ENCODE data around the gene LTV1.
"Not testable (repeated sequence)": the region's sequence is repeated elsewhere in the genome, so short reads cannot be mapped to it uniquely, and the experiment has no call there.

LTV1 gene, protein sequence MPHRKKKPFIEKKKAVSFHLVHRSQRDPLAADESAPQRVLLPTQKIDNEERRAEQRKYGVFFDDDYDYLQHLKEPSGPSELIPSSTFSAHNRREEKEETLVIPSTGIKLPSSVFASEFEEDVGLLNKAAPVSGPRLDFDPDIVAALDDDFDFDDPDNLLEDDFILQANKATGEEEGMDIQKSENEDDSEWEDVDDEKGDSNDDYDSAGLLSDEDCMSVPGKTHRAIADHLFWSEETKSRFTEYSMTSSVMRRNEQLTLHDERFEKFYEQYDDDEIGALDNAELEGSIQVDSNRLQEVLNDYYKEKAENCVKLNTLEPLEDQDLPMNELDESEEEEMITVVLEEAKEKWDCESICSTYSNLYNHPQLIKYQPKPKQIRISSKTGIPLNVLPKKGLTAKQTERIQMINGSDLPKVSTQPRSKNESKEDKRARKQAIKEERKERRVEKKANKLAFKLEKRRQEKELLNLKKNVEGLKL

DNA sequence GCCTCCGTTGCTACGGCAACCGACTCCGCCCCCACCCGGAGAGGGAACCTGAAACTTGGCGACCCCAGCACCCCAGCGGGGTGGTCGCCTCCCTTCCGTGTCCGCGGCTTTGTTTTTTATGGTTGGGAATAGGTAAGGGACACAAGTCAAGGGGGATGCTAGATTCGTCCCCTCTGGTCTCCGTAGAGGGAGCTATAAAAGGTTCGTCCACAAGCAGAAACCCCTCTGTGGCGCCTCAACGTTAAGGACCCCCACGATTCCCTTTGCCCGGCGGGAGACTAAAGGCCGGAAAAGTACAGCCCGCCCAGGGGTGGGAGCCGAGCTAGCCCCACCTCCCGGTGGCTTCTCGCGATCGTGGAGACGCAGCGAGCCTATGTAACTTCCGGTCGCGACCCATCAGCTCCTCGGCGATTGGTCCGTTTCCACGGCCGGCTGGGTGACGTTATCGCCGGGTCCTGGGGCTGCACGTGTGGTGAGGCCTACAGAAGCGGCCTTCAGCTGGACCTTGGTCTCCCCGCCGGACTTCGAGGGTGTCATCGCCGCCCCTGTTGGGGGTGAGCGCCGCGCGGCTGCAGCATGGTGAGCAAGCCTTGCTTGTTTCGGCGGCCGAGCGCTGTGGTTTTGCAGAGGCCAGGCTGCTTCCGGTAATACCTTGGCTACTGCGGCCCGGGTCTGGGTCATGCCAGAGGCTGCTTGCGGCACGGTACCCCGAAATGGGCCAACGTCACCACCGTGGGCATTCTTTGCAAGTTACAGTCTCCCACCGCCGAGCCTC, at the start of gene LTV1:
Gene LTV1, plus strand, starts transcription at position 437 of the 775 bp plus-strand sequence. Its CDS starts 140 bp downstream, at position 577.
- in situ Hi-C loops (cut with MboI; ENCODE audit: low sequenced_read_pairs): no loop called here

DNA sequence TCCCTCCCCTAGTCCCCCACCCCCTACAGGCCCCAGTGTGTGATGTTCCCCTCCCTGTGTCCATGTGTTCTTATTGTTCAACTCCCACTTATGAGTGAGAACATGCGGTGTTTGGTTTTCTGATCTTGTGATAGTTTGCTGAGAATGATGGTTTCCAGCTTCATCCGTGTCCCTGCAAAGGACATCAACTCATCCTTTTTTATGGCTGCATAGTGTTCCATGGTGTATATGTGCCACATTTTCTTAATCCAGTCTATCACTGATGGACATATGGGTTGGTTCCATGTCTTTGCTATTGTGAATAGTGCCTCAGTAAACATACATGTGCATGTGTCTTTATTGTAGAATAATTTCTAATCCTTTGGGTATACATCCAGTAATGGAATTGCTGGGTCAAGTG, 46.6 kb upstream of the LTV1 start:
- in situ Hi-C loops (cut with MboI; ENCODE audit: low sequenced_read_pairs): not testable (repeated sequence)

DNA sequence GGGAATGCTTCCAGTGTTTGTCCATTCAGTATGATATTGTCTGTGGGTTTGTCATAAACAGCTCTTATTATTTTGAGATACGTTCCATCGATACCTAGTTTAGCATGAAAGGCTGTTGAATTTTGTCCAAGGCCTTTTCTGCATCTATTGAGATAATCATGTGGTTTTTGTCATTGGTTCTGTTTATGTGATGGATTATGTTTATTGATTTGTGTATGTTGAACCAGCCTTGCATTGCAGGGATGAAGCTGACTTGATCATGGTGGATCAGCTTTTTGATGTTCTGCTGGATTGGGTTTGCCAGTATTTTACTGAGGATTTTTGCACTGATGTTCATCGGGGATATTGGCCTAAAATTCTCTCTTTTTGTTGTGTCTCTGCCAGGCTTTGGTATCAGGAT, 44.7 kb upstream of the LTV1 start:
- in situ Hi-C loops (cut with MboI; ENCODE audit: low sequenced_read_pairs): not testable (repeated sequence)

DNA sequence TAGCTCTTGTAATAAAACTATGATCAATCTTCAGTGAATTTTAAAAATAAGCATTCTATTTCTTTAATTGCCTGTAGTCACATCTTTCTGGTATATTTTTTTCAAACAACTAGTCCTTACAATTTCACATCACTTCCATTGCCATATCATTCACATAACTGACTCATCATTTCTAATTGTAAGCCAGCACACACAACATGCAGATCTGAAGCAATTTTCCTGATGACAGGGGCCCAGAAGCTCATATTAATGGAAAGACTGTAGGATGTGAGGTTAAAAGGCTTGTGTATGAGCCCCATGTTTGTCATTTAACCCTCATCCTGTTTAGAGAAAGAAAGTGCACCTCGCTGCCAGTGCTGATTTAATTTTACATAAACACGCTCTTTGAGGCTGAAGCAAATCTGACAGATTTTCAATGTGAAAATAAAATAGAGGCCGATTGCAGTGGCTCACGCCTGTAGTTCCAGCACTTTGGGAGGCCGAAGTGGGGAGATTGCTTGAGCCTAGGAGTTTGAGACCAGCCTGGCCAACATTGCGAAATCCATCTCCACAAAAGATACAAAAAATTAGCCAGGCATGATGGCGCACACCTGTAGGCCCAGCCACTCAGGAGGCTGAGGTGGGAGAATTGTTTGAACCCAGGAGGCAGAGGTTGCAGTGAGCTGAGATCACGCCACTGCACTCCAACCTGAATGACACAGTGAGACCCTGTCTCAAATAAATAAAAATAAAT, 40.1 kb upstream of the LTV1 start:
- in situ Hi-C loops (cut with MboI; ENCODE audit: low sequenced_read_pairs): no loop called here

DNA sequence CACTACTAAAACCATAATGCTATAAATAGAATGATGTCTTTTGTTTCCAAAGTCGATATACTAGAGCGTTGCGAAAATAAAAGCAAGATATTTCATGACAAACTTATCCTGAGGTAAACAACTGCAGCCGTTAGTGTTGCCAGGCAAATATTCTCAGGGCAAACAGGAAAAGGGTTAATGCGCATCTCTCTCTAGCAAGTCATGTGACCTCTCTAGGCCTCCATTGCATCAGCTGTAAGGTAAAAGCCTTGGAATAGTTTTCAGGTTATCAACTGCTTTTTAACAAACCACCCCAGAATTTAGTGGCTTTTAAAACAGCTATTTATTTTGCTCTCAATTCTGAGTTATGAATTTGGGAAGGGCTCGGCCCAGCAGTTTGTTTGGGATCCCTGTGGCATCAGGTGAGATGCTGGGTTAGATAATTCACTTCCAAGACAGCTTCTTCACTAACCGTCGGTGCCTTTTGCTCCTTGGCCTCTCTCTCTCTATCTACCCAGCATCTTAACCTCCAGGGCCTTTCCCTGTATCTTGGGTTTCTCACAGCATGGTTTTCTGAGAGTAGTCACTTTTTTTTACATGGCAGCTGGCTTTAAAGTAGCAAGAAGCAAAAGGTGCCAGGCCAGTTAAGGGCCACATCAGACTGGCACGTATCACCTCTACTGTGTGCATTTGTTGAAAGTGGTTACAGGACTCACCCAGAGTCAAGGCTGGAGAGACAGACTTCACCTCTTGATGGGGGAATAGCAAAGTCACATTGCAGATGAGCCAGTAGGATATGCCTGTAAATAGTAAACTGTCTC, 39.2 kb upstream of the LTV1 start:
- in situ Hi-C loops (cut with MboI; ENCODE audit: low sequenced_read_pairs): no loop called here

DNA sequence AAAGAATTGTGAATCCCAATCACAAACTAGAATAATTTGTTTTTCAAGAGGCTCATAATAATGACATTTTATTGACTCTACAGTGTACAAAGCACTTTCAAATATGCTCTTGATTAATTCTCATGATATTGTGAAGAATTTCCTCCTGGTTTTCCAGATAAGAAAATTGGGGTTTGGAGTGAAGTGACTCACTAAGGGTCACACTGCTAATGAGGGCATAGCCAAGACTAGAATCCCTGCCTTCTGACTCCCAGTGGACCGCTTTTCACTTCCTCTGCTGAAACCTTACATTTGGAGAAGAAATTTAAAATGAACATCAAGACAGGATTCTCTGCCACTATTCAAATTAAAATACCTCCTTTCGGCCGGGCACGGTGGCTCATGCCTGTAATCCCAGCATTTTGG, 38.3 kb upstream of the LTV1 start:
- in situ Hi-C loops (cut with MboI; ENCODE audit: low sequenced_read_pairs): no loop called here

DNA sequence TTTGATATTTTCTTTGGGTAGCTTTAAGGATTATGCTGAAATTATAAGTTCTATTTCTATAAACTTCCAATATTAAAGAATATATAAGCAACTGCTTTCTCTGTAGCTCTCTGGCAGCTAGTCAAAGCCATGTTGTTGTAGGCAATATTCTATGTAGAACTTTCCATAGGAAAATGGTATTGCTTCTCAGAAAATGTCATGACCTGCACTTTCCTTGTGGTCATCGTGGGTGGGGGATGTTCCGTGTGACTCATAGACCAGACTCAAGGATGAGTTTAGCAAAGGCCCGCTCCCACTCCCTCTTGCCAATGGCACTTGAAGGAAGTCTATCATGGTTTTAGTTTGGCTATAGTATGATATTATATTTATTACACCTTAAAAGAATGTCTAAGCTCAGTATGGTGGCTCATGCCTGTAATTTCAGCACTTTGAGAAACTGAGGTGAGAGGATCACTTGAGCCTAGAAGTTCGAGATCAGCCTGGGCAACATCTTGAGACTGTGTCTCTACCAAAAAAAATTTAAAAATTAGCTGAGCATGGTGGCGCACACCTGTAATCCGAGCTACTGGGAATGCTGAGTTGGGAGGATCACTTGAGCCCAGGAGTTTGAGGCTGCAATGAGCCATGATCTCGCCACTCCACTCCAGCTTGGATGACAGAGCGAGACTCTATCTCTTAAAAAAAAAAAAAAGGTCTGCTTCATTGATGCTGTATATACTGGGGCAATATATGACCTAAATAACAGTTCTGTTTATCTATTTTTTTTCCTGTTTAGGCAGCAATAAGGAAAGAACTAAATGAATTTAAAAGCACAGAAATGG, 36.6 kb upstream of the LTV1 start:
- in situ Hi-C loops (cut with MboI; ENCODE audit: low sequenced_read_pairs): no loop called here

DNA sequence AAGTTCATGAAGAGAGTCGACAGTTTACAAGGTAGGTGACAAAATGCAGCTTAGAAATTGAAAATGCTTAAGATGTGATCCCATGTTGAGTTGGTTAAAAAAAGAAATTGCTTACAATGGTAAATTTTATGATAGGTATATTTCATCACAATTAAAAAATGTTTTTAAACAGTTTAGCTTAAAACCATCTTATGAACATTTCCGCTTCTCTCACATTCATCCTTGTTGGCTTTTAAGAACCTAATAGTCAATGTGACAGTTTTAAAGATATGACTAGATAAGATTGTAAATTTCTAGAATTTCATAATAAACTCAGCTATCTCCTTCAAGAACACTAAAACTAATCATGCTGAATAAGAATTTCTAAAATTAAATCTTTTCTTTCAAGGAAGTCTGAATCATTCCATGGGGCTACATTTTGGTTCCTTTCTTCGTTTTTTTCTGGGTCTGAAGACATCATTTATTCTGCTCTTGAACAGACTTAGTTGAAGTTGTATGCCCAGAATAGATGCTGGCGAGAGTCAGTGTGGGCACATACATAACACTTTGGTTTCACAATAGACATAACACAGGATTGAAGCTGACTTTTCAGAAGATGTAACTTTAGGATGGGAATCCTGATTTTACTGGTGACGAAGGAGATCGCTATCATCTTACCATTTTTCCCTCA, 35.9 kb upstream of the LTV1 start:
- in situ Hi-C loops (cut with MboI; ENCODE audit: low sequenced_read_pairs): no loop called here

DNA sequence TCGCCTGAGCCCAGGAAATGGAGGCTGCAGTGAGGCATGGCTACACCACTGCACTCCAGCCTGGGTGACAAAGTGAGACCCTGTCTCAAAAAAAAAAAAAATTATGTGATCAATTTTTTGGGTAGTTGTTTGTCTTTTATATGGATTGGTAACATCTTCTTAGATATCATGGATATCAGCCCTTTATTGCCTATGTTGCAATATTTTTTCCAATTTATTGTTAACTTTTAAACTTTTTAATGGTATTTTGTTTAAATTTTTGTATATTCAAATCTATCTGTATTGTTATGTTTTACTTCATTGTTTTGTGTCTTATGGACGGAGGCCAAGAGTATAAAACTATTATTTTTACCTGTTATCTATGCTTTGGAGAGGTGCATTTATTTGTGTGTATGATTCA, 32.4 kb upstream of the LTV1 start:
- in situ Hi-C loops (cut with MboI; ENCODE audit: low sequenced_read_pairs): no loop called here

DNA sequence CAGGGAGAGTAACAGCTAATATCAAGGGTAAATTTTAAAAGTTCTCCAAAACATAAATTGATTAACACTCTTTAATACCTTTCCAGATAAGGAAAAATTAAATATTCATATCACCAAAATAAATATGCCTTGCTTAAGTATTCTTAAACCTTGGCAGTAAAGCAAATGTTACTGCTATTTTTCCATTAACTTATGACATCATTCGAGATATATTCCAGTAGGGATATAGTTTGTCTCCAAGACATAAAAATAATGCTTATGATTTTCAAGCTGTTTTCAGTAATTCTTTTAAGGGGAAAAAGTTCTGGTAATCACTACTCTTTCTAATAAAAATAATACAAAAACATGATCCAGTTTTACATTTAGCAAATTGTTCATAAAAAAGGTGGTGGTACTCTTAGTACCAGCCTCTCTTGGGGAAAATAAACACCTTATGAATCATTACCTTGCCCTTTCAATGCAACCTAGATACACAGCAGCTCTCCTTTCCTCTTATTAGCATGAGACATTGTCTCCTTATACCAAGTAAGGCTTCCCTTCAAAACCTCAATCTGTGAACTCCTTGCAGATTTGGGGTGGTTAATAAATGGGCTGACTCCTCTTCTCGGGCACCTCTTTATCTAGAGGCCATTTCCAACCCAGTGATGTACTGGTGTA, 31.5 kb upstream of the LTV1 start:
- in situ Hi-C loops (cut with MboI; ENCODE audit: low sequenced_read_pairs): no loop called here

DNA sequence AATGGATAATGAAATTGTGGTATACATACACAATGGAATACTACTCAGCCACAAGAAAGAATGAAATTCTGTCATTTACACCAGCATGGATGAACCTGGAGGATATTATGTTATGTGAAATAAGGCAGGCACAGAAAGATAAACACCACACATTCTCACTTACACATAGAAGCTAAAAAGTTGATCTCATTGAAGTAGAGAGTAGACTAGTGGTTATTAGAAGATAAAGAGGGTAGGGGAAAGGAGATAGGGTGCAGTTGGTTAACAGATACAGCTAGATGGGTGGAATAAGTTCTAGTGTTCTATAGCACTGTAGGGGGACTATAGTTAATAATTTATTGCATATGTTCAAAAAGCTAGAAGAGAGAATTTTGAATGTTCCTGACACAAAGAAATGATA, 25.5 kb upstream of the LTV1 start:
- in situ Hi-C loops (cut with MboI; ENCODE audit: low sequenced_read_pairs): no loop called here

DNA sequence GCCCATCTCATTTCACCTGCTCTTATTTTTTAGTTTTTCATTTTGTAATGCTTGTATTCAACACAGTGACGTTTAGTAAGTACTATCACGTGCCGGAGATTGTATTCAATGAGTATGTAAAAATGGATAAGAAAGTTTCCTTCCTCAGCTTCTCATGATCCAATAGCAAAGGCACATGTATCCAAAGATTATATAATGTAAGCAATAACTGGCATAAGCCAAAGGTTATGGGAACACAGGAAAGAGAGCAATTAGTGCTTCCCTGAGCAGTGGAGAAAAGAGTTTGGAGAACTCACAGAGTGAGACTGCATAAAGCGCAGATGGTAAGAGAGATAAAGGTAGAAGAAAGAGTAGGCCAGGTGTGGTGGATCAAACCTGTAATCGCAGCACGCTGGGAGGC, 21.8 kb upstream of the LTV1 start:
- in situ Hi-C loops (cut with MboI; ENCODE audit: low sequenced_read_pairs): no loop called here

DNA sequence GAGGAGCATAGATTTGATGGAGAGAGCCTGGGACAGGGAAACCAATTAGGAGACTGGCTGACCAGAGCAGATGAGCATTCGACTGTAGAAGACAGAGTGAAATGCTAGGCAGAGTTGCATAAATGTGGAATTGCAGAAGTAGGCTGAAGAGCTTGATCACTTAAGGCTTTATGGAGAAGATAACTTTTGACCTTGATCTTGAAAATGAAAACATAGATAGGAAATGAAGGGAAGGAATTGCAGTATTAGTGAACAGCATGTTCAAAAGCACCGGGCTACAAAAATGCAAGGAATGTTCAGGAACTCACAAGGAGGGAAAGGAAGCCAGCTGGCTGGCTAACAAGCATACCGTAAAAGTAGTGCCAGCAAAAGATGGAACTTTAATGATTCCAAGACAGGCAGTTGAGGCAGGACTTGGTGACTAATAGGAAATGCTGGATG, 20.5 kb upstream of the LTV1 start:
- in situ Hi-C loops (cut with MboI; ENCODE audit: low sequenced_read_pairs): no loop called here

DNA sequence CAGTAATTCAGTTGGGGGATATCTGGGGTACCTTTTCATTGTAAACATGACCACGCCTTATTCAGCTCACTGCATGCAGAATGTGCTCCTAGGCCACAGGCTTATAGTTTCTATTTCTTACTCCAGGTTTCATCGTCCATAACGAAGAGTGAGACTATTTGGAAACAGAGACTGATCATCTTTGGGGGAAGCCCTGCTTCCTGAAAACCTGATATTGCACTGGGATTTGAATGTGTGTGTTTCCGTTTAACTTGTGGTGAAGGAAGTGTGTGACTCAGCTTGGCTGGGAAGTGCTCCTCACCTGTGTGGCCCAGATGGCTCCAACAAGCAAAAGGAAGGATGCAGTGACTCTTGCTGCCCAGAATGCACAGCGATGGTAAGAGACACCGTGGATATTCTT, 19.6 kb upstream of the LTV1 start:
- in situ Hi-C loops (cut with MboI; ENCODE audit: low sequenced_read_pairs): no loop called here

DNA sequence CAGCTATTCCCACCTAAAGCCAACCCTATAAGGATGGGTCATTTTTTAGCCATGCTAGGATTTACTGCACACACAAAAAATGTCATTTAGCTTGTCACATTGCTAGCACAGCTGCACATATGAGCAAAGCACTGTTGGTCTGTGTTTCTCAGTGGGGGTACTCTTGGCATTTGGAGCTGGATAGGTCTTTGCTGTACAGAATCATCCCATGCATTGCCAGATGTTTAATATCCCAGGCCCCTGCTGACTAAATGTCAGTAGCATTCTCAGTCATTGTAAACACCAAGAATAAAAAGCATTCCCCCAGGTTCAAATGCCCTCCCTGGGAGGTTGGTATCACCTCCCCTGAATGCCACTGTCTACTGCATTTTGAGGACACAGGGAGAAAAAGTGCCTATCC, 14.6 kb upstream of the LTV1 start:
- in situ Hi-C loops (cut with MboI; ENCODE audit: low sequenced_read_pairs): no loop called here

DNA sequence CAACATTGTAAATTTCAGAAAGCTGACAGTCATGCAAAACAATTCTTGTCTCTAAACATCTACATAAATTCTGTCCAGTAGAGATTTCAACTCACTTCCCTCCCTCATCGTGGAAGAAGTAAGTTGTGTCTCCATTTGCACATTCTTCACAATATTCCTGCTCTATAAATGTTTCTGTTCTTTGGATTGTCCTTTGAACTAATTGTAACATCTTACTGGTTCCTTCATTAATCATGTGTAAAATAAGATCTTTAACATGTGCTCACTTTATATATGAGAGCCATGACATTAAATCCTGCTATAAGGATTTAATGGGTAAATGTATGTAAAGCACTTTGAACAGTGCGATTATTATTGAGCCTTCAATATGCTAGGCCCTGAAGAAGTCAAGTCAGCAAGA, 7.0 kb upstream of the LTV1 start:
- in situ Hi-C loops (cut with MboI; ENCODE audit: low sequenced_read_pairs): no loop called here

DNA sequence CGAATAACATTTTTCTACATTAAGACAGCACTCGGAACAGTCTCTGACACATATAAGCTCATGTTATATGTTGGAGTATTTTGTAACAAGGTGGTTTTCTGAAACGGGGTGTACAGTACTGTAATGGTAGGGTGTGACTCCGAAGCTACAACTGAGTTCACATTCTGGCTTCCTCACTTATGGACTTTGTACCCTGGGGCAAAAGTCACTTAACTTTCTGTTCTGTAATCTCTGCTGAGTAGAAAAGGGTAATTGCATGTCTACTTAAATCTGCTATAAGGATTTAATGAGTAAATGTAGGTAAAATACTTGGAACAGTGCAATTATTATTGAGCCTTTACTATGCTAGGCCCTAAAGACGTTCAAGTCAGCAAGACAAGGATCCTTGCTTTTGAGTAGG, 4.7 kb upstream of the LTV1 start:
- in situ Hi-C loops (cut with MboI; ENCODE audit: low sequenced_read_pairs): no loop called here

DNA sequence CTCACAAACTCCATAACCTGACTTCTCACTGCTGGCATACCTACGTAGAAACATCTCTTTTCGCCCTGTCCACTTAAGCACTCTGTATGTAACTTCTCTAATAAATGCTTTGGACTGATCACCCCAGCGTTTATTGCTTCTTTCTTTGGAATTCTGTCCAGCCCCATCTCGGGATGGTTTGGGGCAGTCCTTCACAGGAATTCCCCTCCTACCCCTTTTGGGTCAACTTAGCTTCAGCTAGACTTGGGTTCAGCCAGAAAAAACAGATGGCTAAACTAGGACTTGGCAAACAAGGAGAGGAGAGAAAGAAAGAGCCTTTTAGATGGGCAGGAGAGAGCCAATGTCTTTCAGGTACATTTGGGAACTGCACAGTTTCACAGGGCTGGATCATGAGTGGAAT, 3.9 kb upstream of the LTV1 start:
- in situ Hi-C loops (cut with MboI; ENCODE audit: low sequenced_read_pairs): no loop called here

All from HL-60/S4 (cell line).